Natural killer cell treated with Interleukin-12 subunit alpha and Interleukin-12 subunit beta and Interleukin-15 and Interleukin-18, amount 100 ng/mL, for 72 hours (primary cell): ENCODE measurements around the gene SPHK2. TPM values are rescaled to one million over a fixed set of nuclear protein-coding genes. Genes with fewer than 3 reads are reported as not detected.
A peak's percentile ranks its signal among the peaks of the same experiment; 100 is the strongest.
"Not testable (repeated sequence)": the region's sequence is repeated elsewhere in the genome, so short reads cannot be mapped to it uniquely, and the experiment has no call there.

Experiments used
- ATAC-seq, 2 donors: fragments of 150-1000 bp; cut with Tn5 transposase in 1 of 2; sonication (Bioruptor Pico), chemical (Tn5 transposase) in 1 of 2; 2 replicates each; pipeline ENCODE4 v1.10.0; 2021
- DNase-seq: peaks from one replicate; pipeline ENCODE4 v3.0.0; 2022; ENCODE audit warnings: low spot score
- H3K27ac Mint-ChIP-seq, 2 donors: 1 replicate in 1 of 2; 2 replicates in 1 of 2; pipeline ENCODE4 v1.8.0; 2022; ENCODE audit warnings: mixed read lengths in 2 of 2, mild to moderate bottlenecking in 1 of 2, moderate library complexity in 1 of 2
- H3K27me3 Mint-ChIP-seq, 2 donors: 1 replicate in 1 of 2; 2 replicates in 1 of 2; pipeline ENCODE4 v1.8.0; 2022; ENCODE audit warnings: mixed read lengths in 2 of 2
- H3K36me3 Mint-ChIP-seq: one replicate; pipeline ENCODE4 v1.8.0; 2022; ENCODE audit warnings: mixed read lengths
- H3K4me1 Mint-ChIP-seq, 2 donors: 1 replicate in 1 of 2; 2 replicates in 1 of 2; pipeline ENCODE4 v1.8.0; 2022; ENCODE audit warnings: low read depth in 2 of 2, mixed read lengths in 2 of 2, mild to moderate bottlenecking in 1 of 2
- H3K4me3 Mint-ChIP-seq: one replicate; pipeline ENCODE4 v1.8.0; 2022; ENCODE audit warnings: mixed read lengths
- H3K9me3 Mint-ChIP-seq: 2 replicates; pipeline ENCODE4 v1.8.0; 2022; ENCODE audit warnings: mixed read lengths
- total RNA-seq, 2 donors: library from RNA; stranded (reverse); gene quantifications; one replicate each; pipeline ENCODE4 v1.2.3, GENCODE V29; 2022

SPHK2 gene
- total RNA-seq, 2 donors from 2014 or later: 37.9 to 71.4 TPM

DNA sequence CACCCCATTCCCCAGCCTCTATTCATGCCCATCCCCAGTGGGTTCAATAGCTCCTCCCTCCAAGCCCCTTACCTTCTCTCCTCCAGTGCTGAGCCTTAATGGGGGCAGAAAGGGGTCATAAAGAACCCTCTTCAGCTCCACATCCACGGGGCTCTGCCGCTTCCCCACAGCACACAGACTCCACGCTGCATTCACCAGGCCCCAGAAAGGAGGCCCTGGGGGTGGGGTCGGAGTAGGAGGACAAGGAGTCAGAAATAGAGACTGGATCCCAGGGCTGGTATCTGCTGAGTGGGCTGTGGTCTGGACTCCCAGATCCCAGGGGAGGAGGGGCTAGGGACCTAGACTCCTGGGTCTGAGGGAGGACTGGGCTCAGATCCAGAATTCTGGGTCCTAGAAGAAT is 25.0 kb downstream of the SPHK2 start:
- no peak for DNase-seq
- Mint-ChIP-seq H3K9me3 (no peaks in the 10 kb centered on the region), H3K4me3 (no peak overlapping the region), H3K27ac (peak overlapping the region in 1 of 2 donors; percentile 89), H3K4me1 (peaks cover 25 to 33% of the 10 kb centered on the region in 2 donors), H3K27me3 (no peaks in the 10 kb centered on the region), H3K36me3 (no peaks in the 10 kb centered on the region)
- no peak for ATAC-seq

DNA sequence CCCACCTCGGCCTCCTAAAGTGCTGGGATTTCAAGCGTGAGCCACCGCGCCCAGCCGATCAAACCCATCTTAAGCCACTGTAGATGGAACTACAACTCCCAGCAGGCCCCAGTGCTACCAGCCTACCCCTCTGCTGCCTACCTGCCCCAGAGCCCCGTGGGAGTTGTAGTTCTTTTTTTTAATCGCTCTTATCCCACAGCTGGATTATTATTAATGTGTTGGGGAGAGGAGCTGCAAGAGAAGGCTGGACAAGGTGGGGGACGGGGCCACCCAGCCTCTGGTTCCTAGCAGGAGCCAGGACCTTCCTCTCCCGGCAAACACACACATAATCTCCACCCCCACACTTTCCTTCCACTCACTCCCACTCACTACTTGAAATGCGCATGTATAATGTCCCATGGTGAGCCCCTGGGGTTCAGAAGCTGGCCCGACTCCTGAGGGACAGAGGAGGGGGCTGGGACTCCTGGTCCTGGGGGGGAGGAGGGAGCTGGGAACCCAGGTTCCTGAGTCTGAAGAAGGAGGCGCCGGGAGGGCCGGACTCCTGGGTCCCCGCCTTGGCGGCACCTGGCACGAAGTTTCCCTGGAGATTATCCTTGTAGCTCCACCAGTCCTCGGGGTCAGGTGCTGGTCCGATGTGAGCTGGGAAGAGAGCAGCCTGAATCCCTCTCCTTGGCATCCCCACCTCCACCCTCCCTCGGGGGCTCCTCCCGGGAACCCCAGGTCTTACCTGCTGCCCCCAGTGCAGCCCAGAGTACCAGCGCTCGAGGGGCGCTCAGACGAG is 25.7 kb downstream of the SPHK2 start:
- H3K36me3 Mint-ChIP-seq: no peaks in the 10 kb centered on the region
- H3K9me3 Mint-ChIP-seq: no peaks in the 10 kb centered on the region
- H3K27ac Mint-ChIP-seq: peak overlapping the region; percentile 76 to 89
- no peaks in the 10 kb centered on the region for H3K27me3 Mint-ChIP-seq
- ATAC-seq (peak; percentile 78 to 85), DNase-seq (peak; percentile 83)
- H3K4me1 Mint-ChIP-seq: peaks cover 29 to 33% of the 10 kb centered on the region in 2 donors
- H3K4me3 Mint-ChIP-seq: peak overlapping the region; percentile 97

DNA sequence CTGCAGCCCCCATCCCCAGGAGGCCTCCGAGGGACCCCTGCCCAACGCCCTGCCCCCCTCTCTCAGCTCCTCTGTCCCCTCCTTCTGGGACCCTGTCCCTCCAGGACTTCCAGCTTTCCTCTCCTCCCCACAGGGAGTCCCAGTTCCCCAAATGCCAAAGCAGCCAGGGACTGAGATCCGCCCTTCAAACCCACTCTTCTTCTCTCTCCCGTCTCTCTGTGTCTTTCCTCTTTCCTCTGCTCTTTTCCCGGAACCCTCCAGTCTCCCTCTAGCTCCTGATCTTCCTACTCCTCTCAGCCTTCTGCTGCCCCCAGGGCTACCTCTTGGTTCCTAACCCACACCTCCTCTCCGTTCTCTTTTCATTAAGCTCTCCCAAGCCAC is 26.3 kb downstream of the SPHK2 start:
- Mint-ChIP-seq H3K4me1 (peaks cover 29 to 33% of the 10 kb centered on the region in 2 donors), H3K36me3 (no peaks in the 10 kb centered on the region), H3K4me3 (peak overlapping the region; percentile 97), H3K27me3 (no peaks in the 10 kb centered on the region), H3K27ac (peak overlapping the region; percentile 76 to 89), H3K9me3 (no peaks in the 10 kb centered on the region)
- no peak for DNase-seq
- ATAC-seq: no peak

DNA sequence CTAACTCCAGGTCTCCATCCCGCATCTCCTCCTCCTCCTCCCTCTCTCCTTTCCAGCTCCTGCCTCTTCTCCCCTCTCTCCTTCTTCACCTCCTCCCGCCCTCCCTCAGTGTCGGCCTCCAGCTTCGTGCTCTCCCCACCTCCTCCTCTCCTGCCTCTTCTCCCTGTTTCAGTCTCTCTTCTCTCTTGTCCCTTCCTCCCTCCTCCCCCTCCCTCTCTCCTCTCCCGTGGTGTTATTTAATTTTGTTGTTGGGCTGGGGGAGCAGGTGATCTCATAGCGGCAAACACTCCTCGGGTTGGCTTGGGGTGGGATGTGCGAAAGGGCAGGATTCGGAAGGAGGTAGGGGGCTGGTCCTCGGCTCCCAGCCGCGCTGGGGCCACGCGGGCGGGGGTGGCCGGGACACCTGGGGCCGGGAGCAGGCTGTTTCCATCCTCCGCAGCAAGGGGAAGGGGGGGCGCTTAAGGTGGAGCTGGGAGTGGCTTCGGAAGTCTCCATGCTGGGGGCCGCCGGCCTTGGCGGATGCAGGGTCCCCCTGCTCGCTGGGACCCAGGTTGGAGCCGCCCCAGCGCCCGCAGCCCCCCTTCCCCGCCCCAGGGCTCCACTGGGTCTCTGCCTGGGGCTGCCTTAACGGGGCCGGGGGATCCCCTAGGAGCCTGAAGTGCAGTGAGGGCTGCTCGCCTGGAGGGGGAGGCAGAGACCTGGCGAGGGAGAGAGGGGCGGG is 26.9 kb downstream of the SPHK2 start, which contains the start of gene CA11:
CA11 (minus strand) TSS at position 187 of the 721 bp plus-strand sequence. CDS start 555 bp downstream, outside the sequence.
- no peaks in the 10 kb centered on the region for H3K27me3 Mint-ChIP-seq
- H3K4me1 Mint-ChIP-seq: peaks cover 29 to 33% of the 10 kb centered on the region in 2 donors
- peak; percentile 94 to 96 for ATAC-seq
- H3K4me3 Mint-ChIP-seq: peak within 1 kb of the TSS; percentile 97
- H3K9me3 Mint-ChIP-seq: no peaks in the 10 kb centered on the region
- no peaks in the 10 kb centered on the region for H3K36me3 Mint-ChIP-seq
- DNase-seq: peak; percentile 93
- peak within 1 kb of the TSS; percentile 76 to 89 for H3K27ac Mint-ChIP-seq

DNA sequence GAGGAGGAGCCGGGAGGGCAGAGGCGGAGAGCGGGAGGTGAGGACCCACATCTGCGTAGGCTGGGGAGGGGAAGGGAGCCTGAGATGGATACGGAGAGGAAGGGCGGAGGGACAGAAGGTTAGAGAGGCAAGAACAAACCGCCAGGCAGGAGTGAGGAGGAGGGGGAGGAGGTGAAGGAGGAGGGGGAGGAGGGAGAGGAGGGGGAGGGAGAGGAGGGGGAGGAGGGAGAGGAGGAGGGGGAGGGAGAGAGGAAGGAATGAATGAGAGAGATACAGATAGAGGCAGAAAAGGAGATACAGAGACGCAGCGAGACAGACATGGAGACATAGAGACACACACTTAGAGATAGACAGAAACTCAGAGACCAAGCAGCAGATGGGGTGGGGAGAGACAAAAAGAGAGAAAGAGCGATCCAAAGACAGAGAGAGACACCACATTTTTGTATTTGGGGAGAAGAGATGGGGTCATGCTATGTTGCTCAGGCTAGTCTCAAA is 27.5 kb downstream of the SPHK2 start:
- DNase-seq: no peak
- no peak for ATAC-seq
- no peaks in the 10 kb centered on the region for H3K9me3 Mint-ChIP-seq
- no peaks in the 10 kb centered on the region for H3K36me3 Mint-ChIP-seq
- H3K27ac Mint-ChIP-seq: peak overlapping the region; percentile 5 to 76
- no peaks in the 10 kb centered on the region for H3K27me3 Mint-ChIP-seq
- H3K4me3 Mint-ChIP-seq: peak overlapping the region; percentile 97
- H3K4me1 Mint-ChIP-seq: peaks cover 29 to 33% of the 10 kb centered on the region in 2 donors

DNA sequence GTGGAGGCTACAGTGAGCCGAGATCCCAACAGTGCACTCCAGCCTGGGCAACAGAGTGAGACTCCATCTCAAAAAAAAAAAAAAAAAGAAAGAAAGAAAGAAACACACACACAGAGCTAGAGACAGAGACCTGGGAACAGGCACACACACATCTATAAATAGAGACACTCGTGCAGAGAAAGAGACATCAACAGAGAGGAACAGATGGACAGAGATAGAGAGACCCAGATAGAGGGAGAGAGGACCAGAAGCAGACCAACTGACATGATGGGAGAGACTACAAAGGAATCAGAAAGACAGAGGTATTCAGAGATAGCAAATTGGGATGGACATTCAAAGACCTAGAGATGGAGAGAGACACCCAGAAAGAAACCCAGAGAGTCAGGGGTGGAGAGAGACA is 28.8 kb downstream of the SPHK2 start:
- ATAC-seq (no peak), DNase-seq (no peak)
- Mint-ChIP-seq H3K9me3 (no peaks in the 10 kb centered on the region), H3K27ac (no peak overlapping the region), H3K4me3 (no peak overlapping the region), H3K36me3 (no peaks in the 10 kb centered on the region), H3K27me3 (no peaks in the 10 kb centered on the region), H3K4me1 (peaks cover 31 to 38% of the 10 kb centered on the region in 2 donors)

DNA sequence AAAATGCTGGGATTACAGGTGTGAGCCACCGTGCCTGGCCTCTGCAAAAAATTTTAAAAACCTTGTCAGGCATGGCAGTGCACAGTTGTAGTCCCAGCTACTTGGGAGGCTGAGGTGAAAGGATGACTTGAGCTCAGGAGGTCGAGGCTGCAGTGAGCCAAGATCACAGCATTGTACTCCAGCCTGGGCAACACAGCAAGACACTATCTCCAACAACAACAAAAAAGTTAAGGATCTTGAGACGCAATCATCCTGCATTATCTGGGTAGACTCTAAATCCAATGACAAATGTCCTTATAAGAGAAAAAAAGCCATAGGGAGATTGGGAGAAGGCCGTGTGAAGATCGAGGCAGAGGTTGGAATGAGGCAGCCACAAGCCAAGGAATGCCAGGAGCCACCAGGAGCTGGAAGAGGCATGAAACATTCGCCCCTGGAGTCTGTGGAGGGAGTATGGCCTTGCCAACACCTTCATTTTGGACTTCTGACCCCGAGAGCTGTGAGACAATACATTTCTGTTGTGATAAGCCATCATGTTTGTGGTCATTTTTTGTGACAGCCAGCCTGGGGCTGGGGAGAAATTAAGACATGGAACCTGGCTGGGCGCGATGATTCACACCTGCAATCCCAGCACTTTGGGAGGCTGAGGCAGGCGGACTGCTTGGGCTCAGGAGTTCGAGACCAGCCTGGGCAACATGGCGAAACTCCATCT is 31.8 kb downstream of the SPHK2 start:
- H3K36me3 Mint-ChIP-seq: no peaks in the 10 kb centered on the region
- no peak overlapping the region for H3K27ac Mint-ChIP-seq
- ATAC-seq (no peak), DNase-seq (no peak)
- no peaks in the 10 kb centered on the region for H3K27me3 Mint-ChIP-seq
- no peak overlapping the region for H3K4me3 Mint-ChIP-seq
- H3K9me3 Mint-ChIP-seq: no peaks in the 10 kb centered on the region
- peaks cover 19 to 26% of the 10 kb centered on the region in 2 donors for H3K4me1 Mint-ChIP-seq

DNA sequence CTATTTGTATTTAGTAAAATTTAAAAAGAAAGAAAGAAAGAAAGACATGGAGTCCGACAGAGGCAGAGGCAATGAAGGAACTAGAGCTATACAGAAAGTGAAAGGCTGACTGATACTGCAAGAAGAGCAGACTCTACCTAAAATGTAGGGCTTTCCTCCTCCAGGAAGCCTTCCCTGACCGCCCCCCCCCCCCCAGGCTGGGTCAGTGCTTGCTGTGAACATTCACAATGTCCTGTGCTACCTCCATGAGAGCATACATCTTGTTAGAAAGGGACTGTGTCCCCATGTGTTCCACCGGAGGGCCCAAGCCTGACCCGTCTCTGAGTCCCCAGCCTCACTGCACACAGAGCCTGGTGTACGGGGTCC is 32.4 kb downstream of the SPHK2 start:
- no peak for ATAC-seq
- Mint-ChIP-seq H3K27ac (peak overlapping the region in 1 of 2 donors; percentile 35), H3K4me3 (no peak overlapping the region), H3K9me3 (no peaks in the 10 kb centered on the region), H3K4me1 (peaks cover 16 to 20% of the 10 kb centered on the region in 2 donors), H3K36me3 (no peaks in the 10 kb centered on the region), H3K27me3 (no peaks in the 10 kb centered on the region)
- DNase-seq: no peak

DNA sequence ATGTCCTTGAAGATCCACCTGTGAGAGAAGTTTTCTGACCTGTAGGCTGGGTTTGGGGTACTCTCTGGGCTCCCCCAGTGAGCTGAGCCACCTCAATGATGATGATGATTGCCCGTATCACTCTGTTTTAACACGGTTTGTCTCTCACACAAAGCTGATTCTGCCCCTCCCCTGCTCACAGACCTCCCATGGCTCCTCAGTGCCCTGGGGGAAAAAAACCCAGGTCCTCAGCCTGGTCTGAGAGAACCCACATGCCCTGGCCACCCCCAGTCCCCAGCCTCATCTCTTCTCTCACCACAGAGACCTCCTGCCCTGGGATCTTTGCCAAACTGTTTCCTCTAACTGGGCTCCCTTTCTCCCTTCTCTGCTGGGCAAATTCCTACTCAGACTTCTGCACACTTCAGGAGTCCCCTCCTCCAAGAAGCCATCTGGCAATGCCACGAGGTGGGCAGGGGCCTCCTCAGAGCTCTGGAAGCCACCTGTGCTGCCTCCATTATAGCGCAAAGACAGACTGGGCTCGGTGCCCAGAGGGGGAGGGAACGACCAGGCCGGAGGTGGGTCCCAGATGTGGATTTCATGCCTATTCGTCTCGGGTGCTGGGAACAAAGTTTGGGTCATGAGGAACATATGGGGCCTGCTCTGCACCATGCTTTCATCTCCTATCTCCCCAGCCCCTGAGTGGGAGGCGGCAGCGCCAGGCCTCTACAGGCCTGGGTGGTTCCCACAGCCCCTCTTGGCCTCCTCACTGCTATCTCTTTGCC is 35.2 kb downstream of the SPHK2 start:
- Mint-ChIP-seq H3K9me3 (no peaks in the 10 kb centered on the region), H3K4me1 (peaks cover 5% of the 10 kb centered on the region in 2 donors), H3K36me3 (no peaks in the 10 kb centered on the region), H3K27me3 (no peaks in the 10 kb centered on the region), H3K27ac (peak overlapping the region; percentile 14 to 52), H3K4me3 (no peak overlapping the region)
- DNase-seq: no peak
- no peak for ATAC-seq

DNA sequence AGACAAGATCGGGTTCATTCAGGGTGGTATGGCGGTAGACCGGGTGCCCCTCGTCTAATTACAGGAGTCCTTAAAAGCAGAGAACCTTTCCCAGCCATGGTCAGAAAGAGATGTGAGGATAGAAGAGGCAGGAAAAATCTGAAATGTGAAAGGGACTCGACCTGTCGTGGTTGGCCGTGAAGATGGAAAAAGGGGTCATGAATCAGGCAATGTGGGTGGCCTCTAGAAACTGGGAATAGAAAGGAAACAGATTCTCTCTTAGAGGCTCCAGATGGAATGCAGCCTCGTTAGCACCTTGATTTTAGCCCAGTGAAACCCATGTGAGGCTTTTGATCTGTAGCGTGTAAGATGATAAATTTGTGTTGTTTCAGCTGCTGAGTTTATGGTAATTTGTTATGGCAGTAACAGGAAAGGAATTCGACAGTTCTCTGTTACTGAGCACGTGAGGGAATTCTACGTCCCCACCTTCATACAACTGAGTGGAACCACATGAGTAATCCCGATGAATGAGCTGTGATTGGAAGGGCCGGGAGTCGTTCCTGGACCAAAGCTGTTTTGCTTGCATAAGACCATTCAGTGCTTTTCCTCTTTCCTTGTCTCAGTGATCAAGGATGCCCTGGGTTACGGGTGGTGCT is 37.7 kb downstream of the SPHK2 start:
- no peaks in the 10 kb centered on the region for H3K27me3 Mint-ChIP-seq
- no peaks in the 10 kb centered on the region for H3K36me3 Mint-ChIP-seq
- ATAC-seq: no peak
- no peaks in the 10 kb centered on the region for H3K9me3 Mint-ChIP-seq
- no peak overlapping the region for H3K4me3 Mint-ChIP-seq
- peaks cover 9 to 12% of the 10 kb centered on the region in 2 donors for H3K4me1 Mint-ChIP-seq
- no peak overlapping the region for H3K27ac Mint-ChIP-seq
- no peak for DNase-seq

DNA sequence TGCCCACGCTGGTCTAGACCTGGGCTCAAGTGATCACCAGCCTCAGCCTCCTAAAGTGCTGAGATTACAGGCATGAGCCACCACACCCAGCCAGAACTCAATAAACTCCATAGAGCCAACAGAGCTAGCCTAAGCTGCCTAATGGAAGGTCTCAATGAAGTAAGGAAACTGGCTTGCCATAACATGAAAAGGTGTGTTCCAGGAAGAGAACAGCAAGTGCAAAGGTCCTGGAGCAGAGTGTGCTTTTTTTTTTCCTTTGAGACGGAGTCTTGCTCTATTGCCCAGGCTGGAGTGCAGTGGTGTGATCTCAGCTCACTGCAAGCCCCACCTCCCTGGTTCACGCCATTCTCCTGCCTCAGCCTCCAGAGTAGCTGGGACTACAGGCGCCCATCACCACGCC is 38.5 kb downstream of the SPHK2 start:
- H3K27me3 Mint-ChIP-seq, H3K27ac Mint-ChIP-seq, H3K4me1 Mint-ChIP-seq, H3K9me3 Mint-ChIP-seq, H3K4me3 Mint-ChIP-seq, ATAC-seq, H3K36me3 Mint-ChIP-seq, DNase-seq: not testable (repeated sequence)

DNA sequence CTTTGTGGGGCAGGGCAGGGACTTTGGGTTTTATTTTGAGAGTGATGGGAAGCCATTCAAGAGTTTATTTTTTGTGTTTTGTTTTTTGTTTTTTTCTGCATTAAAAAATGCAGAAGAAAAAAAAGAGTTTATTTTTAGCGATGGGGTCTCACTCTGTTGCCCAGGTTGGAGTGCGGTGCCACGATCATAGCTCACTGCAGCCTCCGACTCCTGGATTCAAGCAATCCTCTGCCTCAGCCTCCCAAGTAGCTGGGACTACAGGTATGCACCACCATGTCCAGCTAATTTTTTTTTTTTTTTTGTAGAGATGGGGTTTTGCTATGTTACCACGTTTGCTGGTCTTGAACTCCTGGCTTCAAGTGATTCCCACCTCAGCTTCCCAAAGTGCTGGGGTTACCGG is 39.2 kb downstream of the SPHK2 start:
- Mint-ChIP-seq H3K4me3 (no peak overlapping the region), H3K27me3 (no peaks in the 10 kb centered on the region), H3K4me1 (peaks cover 7% of the 10 kb centered on the region in 2 donors), H3K27ac (no peak overlapping the region), H3K36me3 (no peaks in the 10 kb centered on the region), H3K9me3 (no peaks in the 10 kb centered on the region)
- DNase-seq: no peak
- no peak for ATAC-seq

DNA sequence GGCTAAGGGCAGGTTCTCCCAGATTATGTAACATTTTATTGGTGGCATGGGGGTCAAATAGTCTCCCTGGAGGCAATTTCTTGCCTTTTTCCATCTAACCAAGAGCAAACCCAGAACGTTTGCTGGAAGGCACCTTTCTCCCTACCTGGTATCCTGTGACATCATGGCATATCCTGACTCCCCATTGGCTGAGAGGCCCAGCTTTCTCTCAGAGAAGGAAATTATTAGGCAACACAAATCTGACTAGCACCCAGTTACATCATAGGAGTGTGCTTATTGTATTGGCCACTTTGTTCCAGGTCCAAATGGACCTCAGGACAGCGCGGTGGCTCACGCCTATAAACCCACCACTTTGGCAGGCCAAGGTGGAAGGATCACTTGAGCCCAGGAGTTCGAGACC is 40.5 kb downstream of the SPHK2 start:
- Mint-ChIP-seq H3K27ac (no peak overlapping the region), H3K36me3 (no peaks in the 10 kb centered on the region), H3K27me3 (no peaks in the 10 kb centered on the region), H3K4me1 (peaks cover 7% of the 10 kb centered on the region in 2 donors), H3K4me3 (no peak overlapping the region), H3K9me3 (no peaks in the 10 kb centered on the region)
- ATAC-seq (no peak), DNase-seq (no peak)
